Fibroblast of lung (primary cell): ENCODE measurements around the gene GOT1.

ENCODE experiments used
- CTCF ChIP-seq, 2 donors: IDR thresholded peaks in 1 of 2; conservative IDR thresholded peaks in 1 of 2; 1 replicate in 1 of 2; 2 replicates in 1 of 2; pipeline ENCODE4 v1.5.1; 2011 to 2012; ENCODE audit warnings: low read length in 2 of 2, control low read depth in 1 of 2, inconsistent platforms in 1 of 2, low read depth in 1 of 2, mild to moderate bottlenecking in 1 of 2
- EZH2 ChIP-seq: IDR thresholded peaks from 2 replicates; pipeline ENCODE4 v1.5.1; 2012; ENCODE audit warnings: low read length, control low read depth, mild to moderate bottlenecking; ENCODE audit errors: missing control alignments

- TF ChIP-seq CTCF (conservative IDR thresholded peaks at IDR 0.05 in 1 of 2, IDR thresholded peaks at IDR 0.05 in 1 of 2; ENCODE audit: low read depth in 1 of 2, low read length in 2 of 2) (no peak), EZH2 (no peak)
These were observed 82.8 kb downstream of the GOT1 start for GRCh38 chr10:99347672-99348071.
